ENCODE data around the gene CEMIP. TPM values are rescaled to one million over a fixed set of nuclear protein-coding genes. Genes with fewer than 3 reads are reported as not detected.

CEMIP gene
- total and polyA plus RNA-seq, 10 of the 15 experiments (the other 5 are each of a cell fraction or from before 2014, with no cell fraction given) = 0.01 to 0.44 (median 0.16) TPM; not detected in 6

DNA sequence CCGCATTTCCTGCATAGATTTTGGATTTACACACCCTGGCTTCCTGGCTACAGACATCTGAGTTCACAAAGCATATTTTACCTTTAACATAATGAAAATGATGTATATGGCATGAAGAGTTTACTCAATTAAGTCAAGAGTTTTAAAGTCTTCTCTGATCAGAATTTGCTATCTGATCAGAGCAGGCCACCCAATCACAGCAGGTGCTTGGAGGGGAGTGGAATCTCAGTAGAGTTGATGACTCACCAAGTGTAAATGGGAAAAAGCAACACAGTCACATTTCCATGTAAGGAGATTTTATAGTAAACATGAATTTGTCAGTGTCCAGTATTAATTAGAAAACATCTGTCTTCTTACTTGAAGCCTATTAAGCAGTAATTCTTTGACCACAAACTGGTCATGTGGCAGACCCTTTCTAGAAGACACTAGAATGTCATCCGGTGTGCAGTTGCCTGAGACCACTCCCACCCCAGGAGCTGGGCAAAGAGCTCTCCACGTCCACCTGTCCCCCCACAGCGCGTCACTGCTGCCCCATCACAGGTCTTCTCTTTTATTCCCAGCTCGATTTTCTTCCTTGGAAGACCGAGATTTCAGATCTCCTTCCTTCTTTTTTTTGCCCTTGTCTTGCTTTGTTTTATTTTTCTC is 199.6 kb downstream of the CEMIP start:
- ChIA-PET CTCF (interaction anchor here (0.9 to 2.4 kb wide), 6 partner anchors 8 to 522 kb away, joined by 3 to 14 read pairs (median 6); no protein-coding TSS in a partner anchor), SMC1A (ENCODE audit: uncharacterized antibody, unreplicated experiment) (interaction anchor here (0.8 to 2.0 kb wide), 4 partner anchors 9 to 287 kb away, joined by 3 to 5 read pairs (median 4); no protein-coding TSS in a partner anchor), RAD21 (ENCODE audit: unreplicated experiment) (interaction anchor here (1.3 to 1.8 kb wide), 3 partner anchors 11 to 288 kb away, joined by 3 to 7 read pairs (median 4); no protein-coding TSS in a partner anchor), POLR2A (no interaction called here)
- TSS peak; percentile 40 for BruUV-seq (replicated peaks)
- FAIRE-seq (no peak), ATAC-seq (no peak), DNase-seq (ENCODE audit: low read depth, low spot score) (no peak)
- no peaks in the 10 kb centered on the region for H3K9me3 ChIP-seq (replicated peaks; ENCODE audit: control insufficient read depth, insufficient read depth, low read length)
- no peaks in the 10 kb centered on the region for H4K20me1 ChIP-seq (ENCODE audit: control insufficient read depth, insufficient read depth)
- in situ Hi-C loops (cut with MboI) (no loop called here), intact Hi-C loops (cut with micrococcal nuclease; ENCODE audit: unreplicated experiment) (no loop called here)
- H3K9ac ChIP-seq (ENCODE audit: control insufficient read depth, insufficient read depth, low read length) = no peak overlapping the region
- H3K27me3 ChIP-seq (replicated peaks in 1 of 2; ENCODE audit: control insufficient read depth in 2 of 2, insufficient read depth in 2 of 2, low read length in 1 of 2) = no peaks in the 10 kb centered on the region
- H3K4me1 ChIP-seq (ENCODE audit: control insufficient read depth, insufficient read depth, low read length) = no peaks in the 10 kb centered on the region
- no peak overlapping the region for H2AFZ ChIP-seq (ENCODE audit: control insufficient read depth, low read depth, low read length)
- no peak overlapping the region for H3K4me3 ChIP-seq
- peaks cover 1 to 7% of the 10 kb centered on the region in 2 experiments; a peak in 3 of 4 replicates for H3K36me3 ChIP-seq (ENCODE audit: control insufficient read depth in 2 of 2, insufficient read depth in 2 of 2, low read length in 1 of 2)
- no peak for TF ChIP-seq EGR1 (IDR thresholded peaks at IDR 0.05; ENCODE audit: borderline replicate concordance in 1 of 2, low read depth in 2 of 2, low read length in 2 of 2)
- TF ChIP-seq SUZ12 (IDR thresholded peaks at IDR 0.05; ENCODE audit: unreplicated experiment) = no peak
- TF ChIP-seq, protein P1, sequence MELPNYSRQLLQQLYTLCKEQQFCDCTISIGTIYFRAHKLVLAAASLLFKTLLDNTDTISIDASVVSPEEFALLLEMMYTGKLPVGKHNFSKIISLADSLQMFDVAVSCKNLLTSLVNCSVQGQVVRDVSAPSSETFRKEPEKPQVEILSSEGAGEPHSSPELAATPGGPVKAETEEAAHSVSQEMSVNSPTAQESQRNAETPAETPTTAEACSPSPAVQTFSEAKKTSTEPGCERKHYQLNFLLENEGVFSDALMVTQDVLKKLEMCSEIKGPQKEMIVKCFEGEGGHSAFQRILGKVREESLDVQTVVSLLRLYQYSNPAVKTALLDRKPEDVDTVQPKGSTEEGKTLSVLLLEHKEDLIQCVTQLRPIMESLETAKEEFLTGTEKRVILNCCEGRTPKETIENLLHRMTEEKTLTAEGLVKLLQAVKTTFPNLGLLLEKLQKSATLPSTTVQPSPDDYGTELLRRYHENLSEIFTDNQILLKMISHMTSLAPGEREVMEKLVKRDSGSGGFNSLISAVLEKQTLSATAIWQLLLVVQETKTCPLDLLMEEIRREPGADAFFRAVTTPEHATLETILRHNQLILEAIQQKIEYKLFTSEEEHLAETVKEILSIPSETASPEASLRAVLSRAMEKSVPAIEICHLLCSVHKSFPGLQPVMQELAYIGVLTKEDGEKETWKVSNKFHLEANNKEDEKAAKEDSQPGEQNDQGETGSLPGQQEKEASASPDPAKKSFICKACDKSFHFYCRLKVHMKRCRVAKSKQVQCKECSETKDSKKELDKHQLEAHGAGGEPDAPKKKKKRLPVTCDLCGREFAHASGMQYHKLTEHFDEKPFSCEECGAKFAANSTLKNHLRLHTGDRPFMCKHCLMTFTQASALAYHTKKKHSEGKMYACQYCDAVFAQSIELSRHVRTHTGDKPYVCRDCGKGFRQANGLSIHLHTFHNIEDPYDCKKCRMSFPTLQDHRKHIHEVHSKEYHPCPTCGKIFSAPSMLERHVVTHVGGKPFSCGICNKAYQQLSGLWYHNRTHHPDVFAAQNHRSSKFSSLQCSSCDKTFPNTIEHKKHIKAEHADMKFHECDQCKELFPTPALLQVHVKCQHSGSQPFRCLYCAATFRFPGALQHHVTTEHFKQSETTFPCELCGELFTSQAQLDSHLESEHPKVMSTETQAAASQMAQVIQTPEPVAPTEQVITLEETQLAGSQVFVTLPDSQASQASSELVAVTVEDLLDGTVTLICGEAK (IDR thresholded peaks at IDR 0.05; ENCODE audit: borderline replicate concordance) = no peak
- no peak overlapping the region for H3K27ac ChIP-seq (ENCODE audit: control insufficient read depth, insufficient read depth)
- 74% methylated on average over 7 of the region's 7 CpGs for WGBS (ENCODE audit: insufficient coverage, insufficient replicate concordance, low lambda C conversion rate, missing lambda C conversion rate)
- H3K4me2 ChIP-seq (ENCODE audit: control insufficient read depth, insufficient read depth) = no peak overlapping the region
- peaks cover 15% of the 10 kb centered on the region for H3K79me2 ChIP-seq (ENCODE audit: control insufficient read depth, insufficient read depth, low read length)

All from GM12878 (cell line).